ENCODE measurements around the gene GATAD2A. TPM values are rescaled to one million over a fixed set of nuclear protein-coding genes. Genes with fewer than 3 reads are reported as not detected.

GATAD2A gene
- total RNA-seq (134 TPM), polyA plus RNA-seq (10 to 100 TPM in 1 of 4 donors, 1 to 10 TPM in 3; 8.1 to 13.9 (median 9.7) TPM)

GRCh38 chr19:19404879-19405860 lies at the start of gene GATAD2A:
TSS of gene GATAD2A (plus strand) at chr19:19405675. CDS start at chr19:19465346, 59,671 bp downstream.
- Mint-ChIP-seq H3K27me3 (no peaks in the 10 kb centered on the region), H3K4me3 (peak within 1 kb of the TSS; percentile 91 to 99 (median 96)), H3K4me1 (peaks cover 16 to 71% (median 53%) of the 10 kb centered on the region in 4 donors), H3K27ac (peak within 1 kb of the TSS; percentile 82 to 97 (median 91)), H3K9me3 (no peaks in the 10 kb centered on the region), H3K36me3 (no peaks in the 10 kb centered on the region)
- no peaks in the 10 kb centered on the region for H3K9me3 ChIP-seq (ENCODE audit: control insufficient read depth in 2 of 2, low read length in 2 of 2)
- H3K36me3 ChIP-seq (ENCODE audit: control insufficient read depth, insufficient read depth, low read length): no peaks in the 10 kb centered on the region
- peak; percentile 86 to 92 (median 86) for DNase-seq
- peak within 1 kb of the TSS; percentile 90 for H3K4me3 ChIP-seq (ENCODE audit: low read depth, low read length)
- peak within 1 kb of the TSS; percentile 80 for H3K27ac ChIP-seq (ENCODE audit: insufficient read depth, low read length, poor library complexity, severe bottlenecking)
- peaks cover 42% of the 10 kb centered on the region for H3K4me1 ChIP-seq (ENCODE audit: control insufficient read depth, insufficient read depth, low read length, poor library complexity, severe bottlenecking)
- H3K27me3 ChIP-seq (ENCODE audit: control insufficient read depth, insufficient read depth, low read length): no peaks in the 10 kb centered on the region
- peak; percentile 78 to 82 for ATAC-seq (ENCODE audit: low read depth in 2 of 2)

GRCh38 chr19:19356500-19356899 lies 49.0 kb upstream of the GATAD2A start:
- peaks cover 16% of the 10 kb centered on the region for H3K36me3 Mint-ChIP-seq
- H3K27me3 ChIP-seq (ENCODE audit: control insufficient read depth, insufficient read depth, low read length): no peaks in the 10 kb centered on the region
- H3K4me1 ChIP-seq (ENCODE audit: control insufficient read depth, insufficient read depth, low read length, poor library complexity, severe bottlenecking): peaks cover 11% of the 10 kb centered on the region
- H3K9me3 ChIP-seq (ENCODE audit: control insufficient read depth in 2 of 2, low read length in 2 of 2): no peaks in the 10 kb centered on the region
- no peak overlapping the region for H3K4me3 Mint-ChIP-seq
- H3K36me3 ChIP-seq (ENCODE audit: control insufficient read depth, insufficient read depth, low read length): peaks cover 42% of the 10 kb centered on the region
- no peak overlapping the region for H3K27ac ChIP-seq (ENCODE audit: insufficient read depth, low read length, poor library complexity, severe bottlenecking)
- no peak for DNase-seq
- ATAC-seq (ENCODE audit: low read depth in 2 of 2): no peak
- no peaks in the 10 kb centered on the region for H3K9me3 Mint-ChIP-seq
- peaks cover 5 to 28% (median 15%) of the 10 kb centered on the region in 4 donors for H3K4me1 Mint-ChIP-seq
- no peaks in the 10 kb centered on the region for H3K27me3 Mint-ChIP-seq
- no peak overlapping the region for H3K4me3 ChIP-seq (ENCODE audit: low read depth, low read length)
- no peak overlapping the region for H3K27ac Mint-ChIP-seq

DNA sequence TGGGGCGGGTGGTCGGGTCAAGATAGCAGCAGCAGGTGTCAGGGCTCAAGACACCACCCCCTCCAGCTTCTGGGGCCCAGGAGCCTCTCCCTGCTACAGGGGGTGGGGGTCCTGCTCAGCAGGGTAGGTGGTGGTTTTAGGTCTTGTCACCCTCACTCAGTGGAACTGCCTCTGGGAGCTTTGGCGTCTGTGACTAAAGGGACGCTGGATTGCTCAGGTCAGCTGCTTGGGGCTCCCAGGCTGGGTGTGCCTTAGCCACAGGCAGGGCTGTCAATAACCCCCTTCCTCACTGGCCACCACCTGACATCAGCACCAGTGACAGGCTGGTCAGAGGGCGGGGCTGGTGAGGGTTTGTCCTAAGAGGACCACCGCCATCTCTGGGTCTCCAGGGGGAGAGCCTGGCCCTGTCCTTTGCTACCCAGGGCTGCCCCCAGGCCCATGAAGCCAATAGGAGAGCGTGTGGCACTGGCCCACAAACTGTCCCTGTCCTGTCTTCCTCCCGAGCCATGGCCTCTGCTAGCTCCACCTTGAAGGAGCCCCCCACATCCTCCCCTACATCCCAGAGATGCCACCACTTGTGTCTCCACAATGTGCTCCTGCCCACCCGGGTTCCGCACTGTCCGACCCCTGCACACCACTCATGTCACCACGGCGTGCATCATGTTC lies 48.4 kb upstream of the GATAD2A start:
- H3K4me3 ChIP-seq (ENCODE audit: low read depth, low read length): no peak overlapping the region
- no peaks in the 10 kb centered on the region for H3K9me3 Mint-ChIP-seq
- peaks cover 14% of the 10 kb centered on the region for H3K36me3 Mint-ChIP-seq
- no peak for DNase-seq
- H3K4me1 ChIP-seq (ENCODE audit: control insufficient read depth, insufficient read depth, low read length, poor library complexity, severe bottlenecking): peaks cover 12% of the 10 kb centered on the region
- H3K36me3 ChIP-seq (ENCODE audit: control insufficient read depth, insufficient read depth, low read length): peaks cover 39% of the 10 kb centered on the region
- no peak for ATAC-seq (ENCODE audit: low read depth in 2 of 2)
- H3K9me3 ChIP-seq (ENCODE audit: control insufficient read depth in 2 of 2, low read length in 2 of 2): no peaks in the 10 kb centered on the region
- peak overlapping the region in 2 of 3 donors; percentile 46 to 72 for H3K27ac Mint-ChIP-seq
- no peaks in the 10 kb centered on the region for H3K27me3 ChIP-seq (ENCODE audit: control insufficient read depth, insufficient read depth, low read length)
- H3K27me3 Mint-ChIP-seq: no peaks in the 10 kb centered on the region
- H3K27ac ChIP-seq (ENCODE audit: insufficient read depth, low read length, poor library complexity, severe bottlenecking): no peak overlapping the region
- peak overlapping the region in 1 of 4 donors; percentile 23 for H3K4me3 Mint-ChIP-seq
- H3K4me1 Mint-ChIP-seq: peaks cover 5 to 31% (median 15%) of the 10 kb centered on the region in 4 donors

DNA sequence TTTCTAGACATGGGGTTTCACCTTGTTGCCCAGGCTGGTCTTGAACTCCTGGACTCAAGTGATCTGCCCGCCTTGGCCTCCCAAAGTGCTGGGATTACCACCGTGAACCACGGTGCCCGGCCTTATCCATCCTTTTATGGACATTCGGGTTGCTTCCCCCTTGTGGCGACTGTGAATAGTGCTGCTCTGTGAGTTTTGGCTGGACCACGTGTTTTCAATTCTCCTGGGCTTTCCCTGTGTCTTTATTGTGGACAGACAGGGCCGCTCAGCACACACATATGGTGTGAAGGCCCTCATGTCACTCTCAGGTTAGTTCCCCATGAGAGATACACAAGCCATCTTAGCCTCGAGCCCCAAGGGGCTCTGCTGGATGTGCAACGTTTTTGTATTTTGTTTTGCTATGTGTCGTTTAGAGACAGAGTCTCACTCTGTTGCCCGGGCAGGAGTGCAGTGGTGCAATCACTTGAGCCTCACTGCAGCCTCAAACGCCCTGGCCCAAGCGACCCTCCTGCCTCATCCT lies 44.3 kb upstream of the GATAD2A start:
- H3K27me3 Mint-ChIP-seq: no peaks in the 10 kb centered on the region
- ATAC-seq (ENCODE audit: low read depth in 2 of 2) (peak; percentile 51 to 54), DNase-seq (peak; percentile 55 to 78 (median 57))
- peak overlapping the region; percentile 59 to 74 (median 66) for H3K27ac Mint-ChIP-seq
- H3K4me1 ChIP-seq (ENCODE audit: control insufficient read depth, insufficient read depth, low read length, poor library complexity, severe bottlenecking): peaks cover 25% of the 10 kb centered on the region
- H3K4me1 Mint-ChIP-seq: peaks cover 5 to 45% (median 21%) of the 10 kb centered on the region in 4 donors
- no peaks in the 10 kb centered on the region for H3K27me3 ChIP-seq (ENCODE audit: control insufficient read depth, insufficient read depth, low read length)
- H3K4me3 ChIP-seq (ENCODE audit: low read depth, low read length): peak overlapping the region; percentile 66
- H3K36me3 ChIP-seq (ENCODE audit: control insufficient read depth, insufficient read depth, low read length): peaks cover 2% of the 10 kb centered on the region
- peaks cover 7% of the 10 kb centered on the region for H3K36me3 Mint-ChIP-seq
- no peaks in the 10 kb centered on the region for H3K9me3 ChIP-seq (ENCODE audit: control insufficient read depth in 2 of 2, low read length in 2 of 2)
- H3K9me3 Mint-ChIP-seq: no peaks in the 10 kb centered on the region
- peak overlapping the region in 3 of 4 donors; percentile 58 to 80 (median 74) for H3K4me3 Mint-ChIP-seq
- H3K27ac ChIP-seq (ENCODE audit: insufficient read depth, low read length, poor library complexity, severe bottlenecking): no peak overlapping the region

DNA sequence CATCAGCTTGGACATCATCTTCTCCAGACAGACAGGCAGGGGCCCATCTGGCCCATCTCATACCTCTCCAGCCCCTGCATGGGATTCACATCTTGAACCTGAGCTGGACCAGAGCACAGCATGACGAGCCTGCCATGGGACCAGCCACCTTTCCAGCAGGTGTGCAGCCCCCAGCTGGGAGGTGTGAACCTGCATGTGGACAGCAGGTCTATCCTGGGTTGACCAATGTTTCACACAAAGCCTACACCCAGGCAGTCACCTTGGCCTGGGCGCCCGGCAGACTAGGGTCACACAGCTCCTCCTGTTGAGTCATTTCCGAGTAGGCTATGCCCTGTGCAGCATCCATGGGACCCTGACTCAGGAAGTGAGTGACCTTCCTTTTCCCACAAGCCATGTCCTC lies 43.4 kb upstream of the GATAD2A start:
- H3K27me3 Mint-ChIP-seq: no peaks in the 10 kb centered on the region
- Histone ChIP-seq H3K36me3 (ENCODE audit: control insufficient read depth, insufficient read depth, low read length) (no peaks in the 10 kb centered on the region), H3K4me3 (ENCODE audit: low read depth, low read length) (no peak overlapping the region), H3K9me3 (ENCODE audit: control insufficient read depth in 2 of 2, low read length in 2 of 2) (no peaks in the 10 kb centered on the region), H3K27ac (ENCODE audit: insufficient read depth, low read length, poor library complexity, severe bottlenecking) (no peak overlapping the region), H3K4me1 (ENCODE audit: control insufficient read depth, insufficient read depth, low read length, poor library complexity, severe bottlenecking) (peaks cover 33% of the 10 kb centered on the region), H3K27me3 (ENCODE audit: control insufficient read depth, insufficient read depth, low read length) (no peaks in the 10 kb centered on the region)
- H3K36me3 Mint-ChIP-seq: peaks cover 7% of the 10 kb centered on the region
- H3K9me3 Mint-ChIP-seq: no peaks in the 10 kb centered on the region
- H3K4me3 Mint-ChIP-seq: peak overlapping the region in 1 of 4 donors; percentile 29
- no peak for DNase-seq
- ATAC-seq (ENCODE audit: low read depth in 2 of 2): no peak
- peak overlapping the region in 2 of 3 donors; percentile 38 to 56 for H3K27ac Mint-ChIP-seq
- H3K4me1 Mint-ChIP-seq: peaks cover 10 to 52% (median 25%) of the 10 kb centered on the region in 4 donors

- Histone ChIP-seq H3K27ac (ENCODE audit: insufficient read depth, low read length, poor library complexity, severe bottlenecking) (no peak overlapping the region), H3K4me3 (ENCODE audit: low read depth, low read length) (peak overlapping the region; percentile 40), H3K36me3 (ENCODE audit: control insufficient read depth, insufficient read depth, low read length) (no peaks in the 10 kb centered on the region), H3K27me3 (ENCODE audit: control insufficient read depth, insufficient read depth, low read length) (no peaks in the 10 kb centered on the region), H3K9me3 (ENCODE audit: control insufficient read depth in 2 of 2, low read length in 2 of 2) (no peaks in the 10 kb centered on the region), H3K4me1 (ENCODE audit: control insufficient read depth, insufficient read depth, low read length, poor library complexity, severe bottlenecking) (peaks cover 22% of the 10 kb centered on the region)
- Mint-ChIP-seq H3K27me3 (no peaks in the 10 kb centered on the region), H3K4me1 (peaks cover 5 to 30% (median 11%) of the 10 kb centered on the region in 4 donors), H3K9me3 (no peaks in the 10 kb centered on the region), H3K4me3 (peak overlapping the region; percentile 55 to 77 (median 66)), H3K36me3 (no peaks in the 10 kb centered on the region), H3K27ac (peak overlapping the region; percentile 48 to 95 (median 88))
- DNase-seq: peak; percentile 55 to 91 (median 70)
- peak; percentile 72 to 80 for ATAC-seq (ENCODE audit: low read depth in 2 of 2)
Observed at GRCh38 chr19:19366434-19367396, 38.8 kb upstream of the GATAD2A start.
